ENCODE measurements around the gene ASTL.

DNA sequence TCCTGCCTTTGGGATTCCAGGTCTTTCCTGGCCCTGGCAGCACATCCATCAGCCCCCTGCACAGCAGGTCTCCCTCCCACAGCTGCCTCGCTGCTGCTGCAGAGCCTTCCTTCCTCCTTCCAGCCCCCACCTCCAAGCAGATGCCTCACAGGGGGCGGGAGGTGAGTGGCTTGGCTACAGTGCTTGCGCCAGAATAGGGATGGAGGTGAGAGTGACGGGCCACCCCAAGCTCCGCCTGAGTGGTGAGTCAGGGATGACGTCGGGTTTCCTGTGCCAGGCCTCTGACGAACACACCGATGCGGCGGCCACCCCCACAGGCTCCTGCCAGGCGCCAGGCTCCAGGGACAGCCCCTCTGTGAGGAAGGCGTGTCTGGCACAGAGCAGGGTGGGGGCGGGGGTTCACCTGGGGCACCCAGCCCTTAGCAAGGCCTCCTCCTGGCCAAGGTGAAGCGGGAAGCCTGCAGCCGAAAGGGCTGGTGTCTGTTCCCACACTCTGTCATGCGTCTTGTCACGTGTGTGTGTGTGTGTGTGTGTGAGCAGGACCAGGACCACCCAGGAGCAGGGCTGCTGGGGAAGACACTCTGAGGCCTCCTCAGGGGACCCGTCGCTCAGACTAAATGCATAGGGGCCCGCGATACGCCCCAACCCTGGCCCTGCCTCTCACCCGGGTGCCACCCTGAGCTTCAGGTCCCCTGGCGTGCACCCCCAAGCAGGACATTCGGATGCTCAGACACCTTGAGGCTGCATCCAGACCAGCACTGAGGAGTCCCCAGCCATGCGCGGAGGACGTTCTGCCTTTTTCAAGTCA is 10.3 kb upstream of the ASTL start:
- TF ChIP-seq EZH2 (IDR thresholded peaks at IDR 0.05; ENCODE audit: low read length, unreplicated experiment): no peak
- no peak for TF ChIP-seq CTCF (conservative IDR thresholded peaks at IDR 0.05; ENCODE audit: low read depth, low read length)

Measured in PC-3 (cell line).